ENCODE results near the gene OTX2. TPM values are rescaled to one million over a fixed set of nuclear protein-coding genes. Genes with fewer than 3 reads are reported as not detected.

OTX2 gene
- polyA plus RNA-seq, 1 experiment = not detected

DNA sequence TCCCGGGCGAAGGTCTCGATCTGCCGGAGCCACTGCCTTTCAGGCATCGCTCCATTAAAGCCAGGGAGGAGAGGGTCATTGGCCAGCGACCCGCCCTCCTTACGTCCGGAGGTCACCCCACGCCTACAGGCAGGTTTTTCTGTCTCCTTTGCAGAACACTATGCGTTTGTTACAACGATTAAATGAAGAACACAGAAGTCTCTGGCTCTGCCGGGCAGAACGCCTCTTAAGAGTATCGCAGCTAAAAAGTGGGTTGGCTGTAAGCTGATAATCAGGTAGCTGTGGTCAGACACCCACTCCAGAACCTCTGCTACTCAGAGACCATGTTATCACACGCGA is 15.0 kb downstream of the OTX2 start:
- Histone ChIP-seq H3K27ac (ENCODE audit: low read depth, low read length) (no peak overlapping the region), H3K4me3 (ENCODE audit: low read depth, low read length) (no peak overlapping the region), H3K9me3 (ENCODE audit: control insufficient read depth, insufficient read depth, low read length) (peaks cover 20% of the 10 kb centered on the region; the same call in 1 of the 2 replicates), H3K27me3 (ENCODE audit: control insufficient read depth, insufficient read depth, low read length) (peaks cover 64% of the 10 kb centered on the region)
- DNase-seq (ENCODE audit: low read depth, low spot score) = no peak
- TF ChIP-seq, protein P1, sequence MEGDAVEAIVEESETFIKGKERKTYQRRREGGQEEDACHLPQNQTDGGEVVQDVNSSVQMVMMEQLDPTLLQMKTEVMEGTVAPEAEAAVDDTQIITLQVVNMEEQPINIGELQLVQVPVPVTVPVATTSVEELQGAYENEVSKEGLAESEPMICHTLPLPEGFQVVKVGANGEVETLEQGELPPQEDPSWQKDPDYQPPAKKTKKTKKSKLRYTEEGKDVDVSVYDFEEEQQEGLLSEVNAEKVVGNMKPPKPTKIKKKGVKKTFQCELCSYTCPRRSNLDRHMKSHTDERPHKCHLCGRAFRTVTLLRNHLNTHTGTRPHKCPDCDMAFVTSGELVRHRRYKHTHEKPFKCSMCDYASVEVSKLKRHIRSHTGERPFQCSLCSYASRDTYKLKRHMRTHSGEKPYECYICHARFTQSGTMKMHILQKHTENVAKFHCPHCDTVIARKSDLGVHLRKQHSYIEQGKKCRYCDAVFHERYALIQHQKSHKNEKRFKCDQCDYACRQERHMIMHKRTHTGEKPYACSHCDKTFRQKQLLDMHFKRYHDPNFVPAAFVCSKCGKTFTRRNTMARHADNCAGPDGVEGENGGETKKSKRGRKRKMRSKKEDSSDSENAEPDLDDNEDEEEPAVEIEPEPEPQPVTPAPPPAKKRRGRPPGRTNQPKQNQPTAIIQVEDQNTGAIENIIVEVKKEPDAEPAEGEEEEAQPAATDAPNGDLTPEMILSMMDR (IDR thresholded peaks at IDR 0.05; ENCODE audit: low read depth, low read length) = no peak
- ChIA-PET POLR2A (no interaction called here), CTCF (no interaction called here)

DNA sequence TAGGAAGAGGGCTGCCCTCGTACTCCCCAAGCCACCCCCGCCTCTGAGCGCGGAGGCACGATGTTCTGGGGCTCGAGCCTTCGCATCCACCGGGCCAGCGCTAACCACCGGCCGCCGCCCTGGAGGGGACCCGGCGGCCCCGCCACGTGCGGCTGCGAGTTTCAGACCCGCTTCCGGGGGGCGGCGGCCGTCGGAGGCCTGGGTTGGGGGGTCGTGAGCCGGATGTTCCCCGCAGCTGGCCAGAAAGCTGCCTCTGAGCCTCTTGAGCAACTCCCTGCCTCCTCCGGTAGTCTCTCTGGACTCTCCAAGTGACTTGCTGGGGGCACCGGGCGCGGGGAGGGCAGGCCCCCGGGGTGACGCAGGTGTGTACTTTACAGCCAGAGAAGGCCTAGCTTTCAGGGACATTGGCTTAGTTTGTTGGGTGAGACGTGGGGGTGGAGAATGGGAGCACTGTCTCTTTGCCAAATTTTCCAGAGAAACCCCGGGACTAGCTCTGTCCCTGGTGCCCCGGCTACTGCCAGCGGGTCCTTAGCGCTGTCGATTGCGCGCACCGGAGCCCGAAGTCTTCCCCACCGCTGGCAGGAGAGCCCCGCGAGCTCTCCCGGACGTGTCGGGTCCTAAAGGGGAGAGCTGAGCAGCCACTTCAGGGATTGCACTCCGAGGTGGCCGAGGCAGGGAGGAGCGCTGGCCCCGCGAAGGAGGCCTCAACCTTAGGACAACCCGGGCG is 15.6 kb downstream of the OTX2 start:
- DNase-seq (ENCODE audit: low read depth, low spot score) = no peak
- Histone ChIP-seq H3K27me3 (ENCODE audit: control insufficient read depth, insufficient read depth, low read length) (peaks cover 62% of the 10 kb centered on the region), H3K27ac (ENCODE audit: low read depth, low read length) (no peak overlapping the region), H3K9me3 (ENCODE audit: control insufficient read depth, insufficient read depth, low read length) (peaks cover 20% of the 10 kb centered on the region; the same call in 1 of the 2 replicates), H3K4me3 (ENCODE audit: low read depth, low read length) (no peak overlapping the region)
- ChIA-PET CTCF (no interaction called here), POLR2A (no interaction called here)
- TF ChIP-seq, protein P1 (IDR thresholded peaks at IDR 0.05; ENCODE audit: low read depth, low read length) = no peak

DNA sequence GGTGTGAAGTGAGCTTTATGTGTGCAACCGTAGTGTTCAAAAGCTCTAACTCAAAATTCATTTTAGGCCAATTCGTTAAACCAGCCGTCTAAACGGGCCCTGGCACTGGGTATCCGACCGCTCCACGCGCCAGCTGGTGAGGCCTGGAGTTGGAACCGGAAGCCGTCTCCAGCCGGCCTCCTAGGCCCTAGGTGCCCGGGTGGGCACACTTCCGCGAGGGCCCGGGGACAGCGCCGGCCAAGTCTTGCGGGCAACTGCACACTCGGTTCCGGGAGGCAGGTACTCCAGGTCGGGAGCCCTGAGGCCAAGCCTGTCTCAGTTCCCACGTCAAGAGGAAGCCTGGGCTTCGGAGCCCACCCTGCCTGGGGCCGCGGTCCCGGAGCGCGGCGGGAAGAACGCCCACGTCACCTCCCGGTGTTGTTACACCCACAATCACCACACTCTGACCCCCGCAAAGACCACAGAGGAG is 16.2 kb downstream of the OTX2 start:
- H3K27me3 ChIP-seq (ENCODE audit: control insufficient read depth, insufficient read depth, low read length) = peaks cover 56% of the 10 kb centered on the region
- TF ChIP-seq, protein P1 (IDR thresholded peaks at IDR 0.05; ENCODE audit: low read depth, low read length) = no peak
- H3K9me3 ChIP-seq (ENCODE audit: control insufficient read depth, insufficient read depth, low read length) = peaks cover 20% of the 10 kb centered on the region; the same call in 1 of the 2 replicates
- ChIA-PET POLR2A (no interaction called here), CTCF (no interaction called here)
- no peak overlapping the region for H3K27ac ChIP-seq (ENCODE audit: low read depth, low read length)
- no peak overlapping the region for H3K4me3 ChIP-seq (ENCODE audit: low read depth, low read length)
- no peak for DNase-seq (ENCODE audit: low read depth, low spot score)

DNA sequence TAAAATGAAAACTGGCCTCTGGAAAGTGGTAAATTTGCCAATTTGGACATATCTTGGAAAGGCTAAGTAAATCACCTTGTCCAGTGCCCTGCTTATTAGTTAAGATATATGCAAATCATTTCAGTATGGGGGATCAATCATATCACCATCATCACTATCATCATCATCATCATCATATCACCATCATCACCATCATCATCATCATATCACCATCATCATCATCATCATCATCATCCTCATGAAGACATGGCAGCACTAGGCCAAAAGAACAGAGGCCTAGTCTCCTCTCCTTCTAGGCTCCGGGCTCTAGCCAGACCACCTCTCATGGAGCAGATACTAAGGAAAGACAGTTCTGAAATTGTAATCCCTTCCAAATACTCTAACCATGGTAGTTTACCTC is 20.3 kb downstream of the OTX2 start:
- ChIA-PET CTCF (no interaction called here), POLR2A (no interaction called here)
- TF ChIP-seq, protein P1 (IDR thresholded peaks at IDR 0.05; ENCODE audit: low read depth, low read length) = no peak

DNA sequence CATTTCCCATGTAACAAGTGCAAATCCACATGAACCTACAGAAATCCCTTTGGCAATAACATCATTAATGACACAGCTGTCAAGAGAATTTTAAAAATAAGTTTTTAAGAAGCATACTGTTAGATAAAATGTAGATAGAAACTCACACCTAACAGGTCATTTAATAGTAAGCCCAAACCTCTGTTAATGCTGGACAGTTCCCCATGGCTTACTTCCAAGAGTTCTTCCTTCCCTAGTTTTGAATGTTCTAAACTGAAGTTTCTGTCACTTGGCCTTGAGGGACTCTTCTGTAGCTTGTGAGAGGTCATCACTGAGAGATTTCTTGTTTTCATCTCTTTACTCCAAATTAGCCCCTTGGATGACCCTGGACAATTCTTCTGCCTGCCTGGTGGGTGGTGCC is 22.7 kb downstream of the OTX2 start:
- CTCF ChIA-PET = no interaction called here

More for the DNA sequence above, 20.3 kb downstream of the OTX2 start:
- H3K27me3 ChIP-seq (ENCODE audit: control insufficient read depth, insufficient read depth, low read length) = peaks cover 16% of the 10 kb centered on the region
- peaks cover 10% of the 10 kb centered on the region; the same call in 1 of the 2 replicates for H3K9me3 ChIP-seq (ENCODE audit: control insufficient read depth, insufficient read depth, low read length)
- DNase-seq (ENCODE audit: low read depth, low spot score) = no peak
- no peak overlapping the region for H3K4me3 ChIP-seq (ENCODE audit: low read depth, low read length)
- H3K27ac ChIP-seq (ENCODE audit: low read depth, low read length) = no peak overlapping the region

More for the DNA sequence above, 22.7 kb downstream of the OTX2 start:
- Histone ChIP-seq H3K9me3 (ENCODE audit: control insufficient read depth, insufficient read depth, low read length) (no peaks in the 10 kb centered on the region), H3K27ac (ENCODE audit: low read depth, low read length) (no peak overlapping the region), H3K4me3 (ENCODE audit: low read depth, low read length) (no peak overlapping the region), H3K27me3 (ENCODE audit: control insufficient read depth, insufficient read depth, low read length) (no peaks in the 10 kb centered on the region)
- no peak for DNase-seq (ENCODE audit: low read depth, low spot score)
- POLR2A ChIA-PET = no interaction called here
- TF ChIP-seq, protein P1 (IDR thresholded peaks at IDR 0.05; ENCODE audit: low read depth, low read length) = no peak

Measured in AG04450 (cell line).